GM20000 (cell line): ENCODE data around the gene PGM5.
A peak's percentile ranks its signal among the peaks of the same experiment; 100 is the strongest.

Source experiments
- DNase-seq: peaks from one replicate; pipeline ENCODE4 v3.0.0; 2012; ENCODE audit warnings: low spot score
- CTCF ChIP-seq: IDR thresholded peaks from 2 replicates; pipeline ENCODE4 v1.5.1; 2012; ENCODE audit warnings: mild to moderate bottlenecking, control low read depth; ENCODE audit errors: extremely low read depth, missing control alignments

Gene PGM5

DNA sequence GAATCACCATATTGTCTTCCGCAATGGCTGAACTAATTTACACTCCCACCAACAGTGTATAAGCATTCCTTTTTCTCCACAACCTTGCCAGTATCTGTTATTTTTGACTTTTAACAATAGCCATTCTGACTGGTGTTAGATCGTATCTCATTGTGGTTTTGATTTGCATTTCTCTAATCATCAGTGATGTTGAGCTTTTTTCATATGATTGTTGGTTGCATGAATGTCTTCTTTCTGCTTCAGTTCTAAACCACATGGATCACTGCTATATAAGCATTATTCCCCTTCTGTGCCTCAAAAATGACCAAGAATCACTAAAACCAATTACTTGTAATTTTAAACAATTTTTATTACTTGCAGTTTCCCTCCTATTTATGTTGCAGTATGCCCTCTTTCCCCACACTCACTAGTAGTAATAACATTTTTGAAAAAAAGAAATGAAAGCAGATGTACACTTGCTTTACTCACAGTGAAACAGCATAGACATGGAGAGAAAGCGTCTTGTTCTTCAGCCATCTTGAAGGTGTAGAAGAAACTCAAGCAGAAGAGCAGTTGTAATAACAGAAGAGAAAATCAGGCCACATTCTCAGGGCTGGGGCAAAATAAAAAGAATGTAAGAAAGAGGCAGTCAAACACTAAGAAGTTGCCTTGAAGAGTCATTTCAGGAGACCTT lies 188.8 kb downstream of the PGM5 start:
- no peak for TF ChIP-seq CTCF

DNA sequence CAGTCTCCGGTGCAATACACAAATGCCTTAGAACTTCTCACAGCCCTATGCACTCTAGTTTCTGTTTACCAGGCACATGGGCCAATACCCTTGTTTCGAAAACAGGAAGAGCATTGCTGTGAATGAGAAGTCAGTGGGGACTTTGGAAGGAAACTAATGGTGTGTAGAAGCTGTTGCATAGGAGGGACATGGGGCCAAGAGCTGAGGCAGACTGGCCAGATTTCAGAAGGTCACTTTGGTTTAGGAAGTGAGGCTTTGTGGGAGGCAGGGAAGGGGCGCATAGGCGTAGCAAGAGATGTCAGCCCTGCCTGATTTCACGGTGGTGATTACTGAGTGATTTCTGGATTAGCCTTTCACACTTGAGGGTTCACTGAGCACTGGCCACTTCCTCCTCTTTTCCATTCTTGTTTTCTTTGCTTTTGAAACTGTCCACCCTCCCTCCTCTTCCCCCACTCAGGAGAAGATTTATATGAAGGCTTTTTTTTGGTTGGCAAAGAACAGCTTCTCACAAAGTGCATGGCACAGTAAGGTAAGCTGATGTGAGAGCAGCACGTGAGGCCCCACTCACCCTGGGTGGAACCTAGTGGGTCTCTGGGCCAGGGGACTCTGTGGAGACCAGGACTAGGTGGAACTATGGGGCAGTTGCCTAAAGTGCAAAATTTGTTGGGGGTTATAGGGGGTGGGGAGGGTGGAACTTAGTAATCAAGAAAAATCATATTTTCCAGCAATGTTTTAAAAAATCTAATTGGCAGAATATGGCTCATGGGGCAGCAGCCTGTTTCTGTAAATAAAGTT lies 190.4 kb downstream of the PGM5 start:
- peak; percentile 55 for DNase-seq

More for the DNA sequence above, 188.8 kb downstream of the PGM5 start:
- DNase-seq = peak; percentile 25

DNA sequence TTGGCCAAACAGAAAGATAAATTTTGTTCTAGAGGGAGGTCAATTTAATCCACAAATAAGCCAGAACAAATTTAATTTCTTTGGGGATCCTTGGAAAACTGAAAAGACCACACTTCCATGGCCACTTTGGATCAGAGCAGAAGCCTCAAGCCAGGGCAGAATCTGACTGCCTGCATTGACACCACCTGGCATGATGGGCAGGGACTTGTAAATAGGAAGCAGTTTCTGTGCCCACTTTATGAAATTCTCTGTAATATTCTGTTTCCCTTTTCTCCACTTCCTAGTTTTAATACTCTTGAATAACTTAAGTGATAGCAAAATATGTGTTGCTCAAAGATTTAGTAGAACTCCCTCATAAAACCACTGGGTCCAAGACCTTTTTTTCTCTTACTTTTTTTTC lies 191.0 kb downstream of the PGM5 start:
- no peak for TF ChIP-seq CTCF
- no peak for DNase-seq

More for the DNA sequence above, 190.4 kb downstream of the PGM5 start:
- TF ChIP-seq CTCF = no peak

DNA sequence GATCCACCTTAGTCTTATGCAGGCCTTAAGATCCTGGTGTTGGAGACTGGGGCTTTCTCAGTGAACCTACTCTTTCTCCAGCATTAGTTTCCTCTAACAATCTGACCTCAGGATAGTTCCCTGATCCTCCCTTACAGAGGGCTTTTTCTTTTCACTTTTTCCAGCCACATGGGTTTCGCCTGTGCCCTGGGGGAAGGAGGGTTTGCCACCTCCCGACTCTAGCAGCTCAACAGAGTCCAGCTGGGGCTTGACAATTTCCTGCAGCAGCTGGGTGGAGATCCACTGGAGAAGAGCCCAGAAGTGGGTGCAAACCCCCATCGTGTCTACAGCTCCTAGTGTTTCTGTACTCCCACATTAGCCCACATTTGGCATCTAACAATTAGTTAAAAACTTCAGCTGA lies 191.8 kb downstream of the PGM5 start:
- no peak for DNase-seq
- no peak for TF ChIP-seq CTCF

DNA sequence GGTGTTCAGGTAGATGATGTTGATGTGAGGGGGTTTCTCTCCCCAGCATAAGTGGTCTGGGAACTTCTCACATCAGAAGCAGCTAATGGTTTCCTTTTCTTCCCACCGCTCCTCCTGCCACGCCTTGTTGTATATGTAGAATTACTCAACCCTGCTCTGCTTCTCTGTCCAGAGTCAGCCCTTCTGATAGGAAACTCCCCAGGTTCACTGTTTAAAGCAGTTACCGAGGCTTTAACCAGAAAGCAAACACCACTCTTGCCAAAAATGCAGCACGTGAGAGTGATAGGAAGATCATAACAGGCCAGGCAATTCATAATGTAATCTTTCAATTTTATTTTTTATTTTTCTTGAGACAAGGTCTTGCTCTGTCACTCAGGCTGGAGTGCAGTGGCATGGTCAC lies 194.8 kb downstream of the PGM5 start:
- DNase-seq = no peak
- TF ChIP-seq CTCF = no peak

- TF ChIP-seq CTCF = no peak
- DNase-seq = no peak
Observed at GRCh38 chr9:68552700-68553476, 196.5 kb downstream of the PGM5 start.
